ENCODE data around the gene TJP3. TPM values are rescaled to one million over a fixed set of nuclear protein-coding genes. Genes with fewer than 3 reads are reported as not detected.

Gene TJP3
- total RNA-seq, 1 donor from 2014 or later, result 3.1 TPM

DNA sequence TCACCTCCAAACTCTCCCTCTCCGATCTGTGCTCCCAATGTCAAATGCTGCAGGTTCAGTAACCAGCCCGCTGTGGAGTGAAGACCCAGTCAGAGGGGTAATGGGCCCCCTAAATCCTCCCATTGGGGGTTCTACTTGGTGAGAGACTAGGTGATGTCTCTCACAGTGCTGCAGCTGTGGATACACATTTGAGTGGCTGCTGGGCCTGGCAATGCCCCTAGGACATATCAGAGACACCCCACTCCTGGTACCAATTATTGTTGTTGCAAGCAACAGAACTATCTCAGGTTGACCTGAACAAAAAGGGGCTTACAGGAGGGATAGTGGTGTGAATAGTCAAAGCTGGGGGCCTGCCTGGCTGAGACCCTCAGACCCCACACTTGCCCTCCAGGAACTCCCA, 73.4 kb downstream of the TJP3 start:
- peaks cover 11% of the 10 kb centered on the region for H3K9me3 Mint-ChIP-seq (ENCODE audit: unreplicated experiment)
- no peak for DNase-seq

DNA sequence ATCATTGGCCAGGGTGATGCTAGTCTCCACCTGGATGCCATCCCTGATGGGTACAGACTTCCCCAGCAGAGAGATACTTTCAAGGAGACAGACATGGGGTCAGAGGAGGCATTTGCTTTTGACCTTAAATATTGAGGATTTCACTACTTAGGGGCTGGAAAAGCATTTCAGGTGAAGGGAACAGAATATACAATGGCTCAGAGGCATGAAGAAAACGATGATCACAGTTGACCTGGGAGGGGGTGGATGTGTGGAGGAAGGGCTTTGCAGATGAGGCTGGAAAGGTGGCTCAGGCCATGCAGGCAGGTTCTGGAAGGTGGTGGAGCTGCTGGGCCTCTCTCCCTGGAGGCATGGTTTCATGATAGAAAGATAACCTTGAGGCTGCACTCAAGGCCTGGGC, 74.1 kb downstream of the TJP3 start:
- H3K4me3 Mint-ChIP-seq (ENCODE audit: unreplicated experiment), result no peak overlapping the region

More for the DNA sequence above, 73.4 kb downstream of the TJP3 start:
- H3K27ac Mint-ChIP-seq (ENCODE audit: unreplicated experiment), result no peak overlapping the region
- no peaks in the 10 kb centered on the region for H3K4me1 Mint-ChIP-seq (ENCODE audit: low read depth, unreplicated experiment)
- H3K4me3 Mint-ChIP-seq (ENCODE audit: unreplicated experiment), result no peak overlapping the region
- TF ChIP-seq, protein P1, sequence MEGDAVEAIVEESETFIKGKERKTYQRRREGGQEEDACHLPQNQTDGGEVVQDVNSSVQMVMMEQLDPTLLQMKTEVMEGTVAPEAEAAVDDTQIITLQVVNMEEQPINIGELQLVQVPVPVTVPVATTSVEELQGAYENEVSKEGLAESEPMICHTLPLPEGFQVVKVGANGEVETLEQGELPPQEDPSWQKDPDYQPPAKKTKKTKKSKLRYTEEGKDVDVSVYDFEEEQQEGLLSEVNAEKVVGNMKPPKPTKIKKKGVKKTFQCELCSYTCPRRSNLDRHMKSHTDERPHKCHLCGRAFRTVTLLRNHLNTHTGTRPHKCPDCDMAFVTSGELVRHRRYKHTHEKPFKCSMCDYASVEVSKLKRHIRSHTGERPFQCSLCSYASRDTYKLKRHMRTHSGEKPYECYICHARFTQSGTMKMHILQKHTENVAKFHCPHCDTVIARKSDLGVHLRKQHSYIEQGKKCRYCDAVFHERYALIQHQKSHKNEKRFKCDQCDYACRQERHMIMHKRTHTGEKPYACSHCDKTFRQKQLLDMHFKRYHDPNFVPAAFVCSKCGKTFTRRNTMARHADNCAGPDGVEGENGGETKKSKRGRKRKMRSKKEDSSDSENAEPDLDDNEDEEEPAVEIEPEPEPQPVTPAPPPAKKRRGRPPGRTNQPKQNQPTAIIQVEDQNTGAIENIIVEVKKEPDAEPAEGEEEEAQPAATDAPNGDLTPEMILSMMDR (IDR thresholded peaks at IDR 0.05; ENCODE audit: partially characterized antibody, unreplicated experiment), result no peak
- H3K27me3 Mint-ChIP-seq (ENCODE audit: unreplicated experiment), result peaks cover 18% of the 10 kb centered on the region
- H3K36me3 Mint-ChIP-seq (ENCODE audit: unreplicated experiment), result peaks cover 13% of the 10 kb centered on the region

DNA sequence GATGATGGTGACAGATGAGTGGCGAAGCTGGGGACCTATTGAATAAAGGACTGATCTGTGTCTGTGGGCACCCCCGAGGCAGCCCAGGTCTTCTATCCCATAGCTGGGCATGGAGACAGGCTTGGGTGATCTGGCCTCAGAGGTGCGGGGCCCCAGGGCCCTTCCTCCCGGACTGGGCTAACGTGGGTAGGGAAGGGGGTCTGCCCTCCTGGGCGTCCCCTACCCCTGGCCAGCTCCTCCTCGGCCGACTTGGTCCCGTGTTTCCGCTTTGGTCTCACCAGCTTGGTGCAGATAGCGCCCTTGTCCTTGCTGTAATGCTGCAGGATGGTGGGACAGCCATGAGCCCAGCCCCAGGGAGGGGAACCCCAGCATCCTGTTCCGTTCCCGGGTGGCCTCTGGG, 74.7 kb downstream of the TJP3 start:
- TF ChIP-seq, protein P1 (IDR thresholded peaks at IDR 0.05; ENCODE audit: partially characterized antibody, unreplicated experiment), result no peak
- H3K9me3 Mint-ChIP-seq (ENCODE audit: unreplicated experiment), result peaks cover 11% of the 10 kb centered on the region
- no peaks in the 10 kb centered on the region for H3K4me1 Mint-ChIP-seq (ENCODE audit: low read depth, unreplicated experiment)
- H3K36me3 Mint-ChIP-seq (ENCODE audit: unreplicated experiment), result peaks cover 13% of the 10 kb centered on the region
- DNase-seq, result no peak
- H3K4me3 Mint-ChIP-seq (ENCODE audit: unreplicated experiment), result no peak overlapping the region
- no peak overlapping the region for H3K27ac Mint-ChIP-seq (ENCODE audit: unreplicated experiment)
- peaks cover 18% of the 10 kb centered on the region for H3K27me3 Mint-ChIP-seq (ENCODE audit: unreplicated experiment)

More for the DNA sequence above, 74.1 kb downstream of the TJP3 start:
- H3K27me3 Mint-ChIP-seq (ENCODE audit: unreplicated experiment), result peaks cover 18% of the 10 kb centered on the region
- TF ChIP-seq, protein P1 (IDR thresholded peaks at IDR 0.05; ENCODE audit: partially characterized antibody, unreplicated experiment), result no peak
- H3K27ac Mint-ChIP-seq (ENCODE audit: unreplicated experiment), result peak overlapping the region; percentile 64
- H3K36me3 Mint-ChIP-seq (ENCODE audit: unreplicated experiment), result peaks cover 13% of the 10 kb centered on the region
- DNase-seq, result no peak
- no peaks in the 10 kb centered on the region for H3K4me1 Mint-ChIP-seq (ENCODE audit: low read depth, unreplicated experiment)
- H3K9me3 Mint-ChIP-seq (ENCODE audit: unreplicated experiment), result peaks cover 11% of the 10 kb centered on the region

DNA sequence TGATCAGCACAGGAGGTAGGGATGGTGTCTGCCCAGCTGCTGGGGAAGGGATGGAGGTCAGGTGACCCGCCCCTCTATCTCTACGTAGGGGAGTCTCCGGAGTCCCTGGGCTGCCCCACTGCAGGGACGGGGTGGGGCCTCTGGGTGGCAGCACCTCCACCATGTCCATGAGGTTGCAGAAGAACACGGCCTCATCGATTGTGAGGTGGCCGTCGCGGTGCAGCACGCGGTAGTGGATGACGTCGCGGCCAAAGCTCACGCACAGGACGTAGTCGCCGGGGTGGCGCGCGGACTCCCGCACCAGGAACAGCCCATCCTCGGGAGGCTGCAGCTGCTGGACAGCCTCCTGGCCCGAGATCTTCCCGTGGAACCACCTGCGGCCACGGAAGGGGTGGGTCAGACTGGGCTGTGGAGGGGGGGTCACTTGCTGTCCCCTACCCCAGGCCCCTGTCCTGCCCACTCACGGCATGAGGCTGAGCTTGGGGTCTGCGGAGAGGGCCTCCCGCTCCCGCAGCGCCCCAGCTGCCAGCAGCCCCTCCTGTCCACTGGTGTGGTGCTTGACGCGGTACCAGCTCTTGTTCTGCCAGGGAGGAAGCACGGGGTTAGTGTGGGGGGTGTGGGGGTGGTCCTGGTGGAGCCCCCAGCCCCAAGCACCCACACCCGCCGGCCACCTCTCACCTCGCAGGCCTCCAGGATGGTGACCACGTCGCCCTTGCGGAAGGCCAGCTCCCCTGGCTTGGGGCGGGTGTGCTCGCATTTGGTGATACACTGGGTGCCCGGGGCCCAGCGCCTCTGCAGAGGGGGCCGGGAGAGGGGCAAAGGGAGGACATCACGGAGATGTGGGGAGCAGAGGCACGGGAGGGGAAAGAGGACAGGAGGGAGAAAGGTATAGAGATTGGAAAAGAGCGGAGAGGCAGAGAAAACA, 75.7 kb downstream of the TJP3 start:
- H3K4me3 Mint-ChIP-seq (ENCODE audit: unreplicated experiment), result no peak overlapping the region
- no peak overlapping the region for H3K27ac Mint-ChIP-seq (ENCODE audit: unreplicated experiment)
- peaks cover 13% of the 10 kb centered on the region for H3K36me3 Mint-ChIP-seq (ENCODE audit: unreplicated experiment)
- TF ChIP-seq, protein P1 (IDR thresholded peaks at IDR 0.05; ENCODE audit: partially characterized antibody, unreplicated experiment), result peak; percentile 30
- peaks cover 11% of the 10 kb centered on the region for H3K9me3 Mint-ChIP-seq (ENCODE audit: unreplicated experiment)
- peaks cover 18% of the 10 kb centered on the region for H3K27me3 Mint-ChIP-seq (ENCODE audit: unreplicated experiment)
- H3K4me1 Mint-ChIP-seq (ENCODE audit: low read depth, unreplicated experiment), result no peaks in the 10 kb centered on the region
- peak; percentile 53 for DNase-seq

Data from glutamatergic neuron (in vitro differentiated cells).